Right lobe of liver (tissue), 6 donors: ENCODE data around the gene FUT2. TPM values are rescaled to one million over a fixed set of nuclear protein-coding genes. Genes with fewer than 3 reads are reported as not detected.

ENCODE experiments used
- ATAC-seq, 4 donors: fragments of 200-7000 bp; cut with Tn5 transposase; one replicate each; pipeline ENCODE4 v1.9.1; 2020; ENCODE audit warnings: mild to moderate bottlenecking in 4 of 4, moderate library complexity in 4 of 4
- DNase-seq, 3 donors: peaks; one replicate each; pipeline ENCODE4 v3.0.0-alpha.2; 2020
- H3K27ac ChIP-seq, 3 donors: fragments of 200-600 bp; one replicate each; pipeline ENCODE4 v1.8.0; 2022
- H3K27me3 ChIP-seq, 2 donors: fragments of 200-600 bp; one replicate each; pipeline ENCODE4 v1.8.0; 2022
- H3K36me3 ChIP-seq, 4 donors: fragments of 200-600 bp; sonication (generic) in 1 of 4; one replicate each; pipeline versions ENCODE4 v1.5.1 to v1.8.0; 2017 to 2022; ENCODE audit warnings: control low read depth in 1 of 4
- H3K4me1 ChIP-seq, 4 donors: fragments of 200-600 bp; sonication (generic) in 1 of 4; one replicate each; pipeline versions ENCODE4 v1.5.1 to v1.8.0; 2017 to 2022; ENCODE audit warnings: control low read depth in 1 of 4
- H3K4me3 ChIP-seq, 3 donors: fragments of 200-600 bp; one replicate each; pipeline ENCODE4 v1.8.0; 2022
- H3K9me3 ChIP-seq, 4 donors: fragments of 200-600 bp; sonication (generic) in 1 of 4; one replicate each; pipeline versions ENCODE4 v1.5.1 to v1.8.0; 2017 to 2022; ENCODE audit warnings: control low read depth in 1 of 4
- POLR2A ChIP-seq: fragments of 450-650 bp; IDR thresholded peaks from one replicate; pipeline ENCODE4 v1.6.1; 2017; ENCODE audit warnings: antibody characterized with exemption, mild to moderate bottlenecking
- whole genome bisulfite sequencing: methylation state at CpG from one replicate; pipeline ENCODE4 v1.1.6; 2018; ENCODE audit warnings: low coverage, low lambda C conversion rate; ENCODE audit not compliant: insufficient coverage; ENCODE audit errors: missing lambda C conversion rate; 5-methylcytosine and 5-hydroxymethylcytosine counted together
- intact Hi-C, 2 donors: fragments of 100-400 bp; cut with DNase I; formaldehyde crosslinking; loops; one replicate each; pipeline versions ENCODE4 v1.11.2 to v1.14.1; 2022
- total RNA-seq, 6 experiments: library from RNA; depleted of rRNA in 2 of 6; stranded (reverse); fragments of >200 nt in 2 of 6; fragmentation: NEBNext Ultra II Directional in 3 of 6; extraction: Animal tissue kit (Norgen Biotek cat#: 25700) in 3 of 6; gene quantifications; one replicate each; pipeline versions ENCODE4 v1.1.0 to v1.2.4, GENCODE V29; 2016 to 2023
- TF ChIP-seq, protein P1 (sequence below), 4 donors: fragments of 200-600 bp in 3 of 4; fragments of 450-650 bp in 1 of 4; IDR thresholded peaks; one replicate each; pipeline versions ENCODE4 v1.5.1 to v1.8.0; 2016 to 2022; ENCODE audit warnings: antibody characterized with exemption in 4 of 4, mild to moderate bottlenecking in 2 of 4
- donor health status: DM: no; HTN: yes; CAD: no.
- donor health status: DM: no; HTN: no; CAD: no.
- donor health status: DM: no; HTN: no; CAD: no.
- donor health status: DM: no; HTN: yes; CAD: no.
- donor health status: DM: no; HTN: yes; CAD: no.

Gene FUT2
- total RNA-seq, 6 experiments from 2014 or later: 2.6 TPM; not detected in 5

DNA sequence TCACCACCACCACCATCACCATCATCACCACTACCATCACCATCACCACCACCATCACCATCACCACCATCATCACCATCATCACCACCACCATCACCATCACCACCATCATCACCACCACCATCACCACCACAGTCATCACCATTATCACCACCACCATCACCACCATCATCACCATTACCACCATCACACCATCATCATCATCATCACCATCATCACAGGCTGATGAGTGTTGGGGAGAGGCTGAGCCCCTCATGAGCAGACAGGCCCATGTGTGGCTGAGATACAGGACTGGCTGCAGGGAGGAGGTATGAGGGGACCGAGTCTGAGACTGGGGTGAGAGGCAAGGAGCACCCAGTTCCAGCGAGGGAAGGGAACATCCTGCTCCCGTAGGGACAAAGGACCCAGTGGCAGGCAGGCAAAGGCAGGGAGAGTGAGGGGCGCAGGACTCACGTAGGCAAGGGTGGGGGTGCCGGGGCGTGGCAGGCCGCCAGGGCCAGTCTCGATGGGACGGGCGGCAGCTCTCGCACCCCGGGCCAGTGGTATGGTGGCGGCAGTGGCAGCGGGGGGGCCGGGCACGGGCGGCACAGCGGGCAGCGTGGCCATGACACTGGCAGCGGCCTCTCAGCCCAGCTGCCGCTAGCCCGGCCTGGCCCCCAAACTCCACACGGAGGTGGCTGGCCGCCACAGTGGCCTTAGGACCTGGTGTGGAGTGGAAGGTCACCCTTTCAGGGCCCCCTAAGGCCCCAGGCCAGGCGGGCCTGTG, 25.7 kb upstream of the FUT2 start:
- DNase-seq (no peak), ATAC-seq (no peak)
- intact Hi-C loops: loop anchor here in 1 of 2 donors (10.0 kb wide), 3 partner anchors 65 to 165 kb away; partner anchors contain the start of gene HSD17B14
- no peak for TF ChIP-seq POLR2A
- TF ChIP-seq, protein P1, sequence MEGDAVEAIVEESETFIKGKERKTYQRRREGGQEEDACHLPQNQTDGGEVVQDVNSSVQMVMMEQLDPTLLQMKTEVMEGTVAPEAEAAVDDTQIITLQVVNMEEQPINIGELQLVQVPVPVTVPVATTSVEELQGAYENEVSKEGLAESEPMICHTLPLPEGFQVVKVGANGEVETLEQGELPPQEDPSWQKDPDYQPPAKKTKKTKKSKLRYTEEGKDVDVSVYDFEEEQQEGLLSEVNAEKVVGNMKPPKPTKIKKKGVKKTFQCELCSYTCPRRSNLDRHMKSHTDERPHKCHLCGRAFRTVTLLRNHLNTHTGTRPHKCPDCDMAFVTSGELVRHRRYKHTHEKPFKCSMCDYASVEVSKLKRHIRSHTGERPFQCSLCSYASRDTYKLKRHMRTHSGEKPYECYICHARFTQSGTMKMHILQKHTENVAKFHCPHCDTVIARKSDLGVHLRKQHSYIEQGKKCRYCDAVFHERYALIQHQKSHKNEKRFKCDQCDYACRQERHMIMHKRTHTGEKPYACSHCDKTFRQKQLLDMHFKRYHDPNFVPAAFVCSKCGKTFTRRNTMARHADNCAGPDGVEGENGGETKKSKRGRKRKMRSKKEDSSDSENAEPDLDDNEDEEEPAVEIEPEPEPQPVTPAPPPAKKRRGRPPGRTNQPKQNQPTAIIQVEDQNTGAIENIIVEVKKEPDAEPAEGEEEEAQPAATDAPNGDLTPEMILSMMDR (IDR thresholded peaks at IDR 0.05): no peak
- 92% methylated on average over 2 of the region's 26 CpGs for WGBS
- H3K36me3 ChIP-seq: no peaks in the 10 kb centered on the region
- H3K4me3 ChIP-seq: no peak overlapping the region
- H3K4me1 ChIP-seq: peaks cover 0 to 3% (median under 1%) of the 10 kb centered on the region in 4 donors
- H3K27me3 ChIP-seq: no peaks in the 10 kb centered on the region
- no peak overlapping the region for H3K27ac ChIP-seq
- H3K9me3 ChIP-seq: no peaks in the 10 kb centered on the region

DNA sequence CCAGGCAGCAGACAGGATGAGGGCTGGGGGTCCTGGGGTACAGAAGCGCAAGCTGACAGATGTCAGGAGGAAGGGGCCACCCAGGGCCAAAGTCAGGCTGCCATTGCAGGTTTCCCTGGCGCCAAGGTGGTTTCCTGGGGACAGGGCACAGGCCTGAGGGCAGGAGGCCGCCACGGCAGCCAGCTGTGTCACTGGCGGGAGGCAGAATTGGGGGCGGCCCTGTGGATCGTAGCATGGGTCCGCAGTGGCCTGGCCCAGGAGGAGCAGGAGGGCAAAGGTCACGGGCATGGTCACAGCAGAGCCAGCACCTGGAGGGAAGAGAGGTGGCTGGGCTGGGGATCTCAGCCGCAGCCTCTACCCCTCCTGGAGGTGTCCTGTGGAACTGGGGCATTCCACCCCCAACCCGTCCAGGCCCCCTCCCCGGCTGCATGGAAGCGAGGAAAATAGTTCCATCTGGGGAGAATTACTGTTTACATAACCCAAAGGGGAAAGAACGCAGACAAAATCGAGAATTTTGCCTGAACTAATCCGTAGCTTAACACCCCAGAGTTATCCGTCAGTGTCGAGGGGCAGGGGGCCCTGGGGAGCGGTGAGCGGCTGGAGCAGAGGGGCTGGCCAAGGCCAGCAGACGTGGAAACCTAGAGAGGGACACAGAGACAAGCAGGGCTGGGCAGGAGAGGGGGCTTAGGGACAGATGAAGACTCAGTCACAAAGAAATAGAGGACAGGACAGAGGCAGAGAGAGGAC, 24.9 kb upstream of the FUT2 start:
- no peak overlapping the region for H3K4me3 ChIP-seq
- TF ChIP-seq, protein P1 (IDR thresholded peaks at IDR 0.05): no peak
- no peak for TF ChIP-seq POLR2A
- peaks cover 0 to 6% (median 3%) of the 10 kb centered on the region in 4 donors for H3K4me1 ChIP-seq
- 67% methylated on average over 11 of the region's 21 CpGs for WGBS
- H3K27ac ChIP-seq: no peak overlapping the region
- H3K36me3 ChIP-seq: no peaks in the 10 kb centered on the region
- H3K9me3 ChIP-seq: no peaks in the 10 kb centered on the region
- no peak for ATAC-seq
- no peak for DNase-seq
- no peaks in the 10 kb centered on the region for H3K27me3 ChIP-seq
- intact Hi-C loops: loop anchor here in 1 of 2 donors (10.0 kb wide), 3 partner anchors 64 to 164 kb away; partner anchors contain the start of gene HSD17B14

DNA sequence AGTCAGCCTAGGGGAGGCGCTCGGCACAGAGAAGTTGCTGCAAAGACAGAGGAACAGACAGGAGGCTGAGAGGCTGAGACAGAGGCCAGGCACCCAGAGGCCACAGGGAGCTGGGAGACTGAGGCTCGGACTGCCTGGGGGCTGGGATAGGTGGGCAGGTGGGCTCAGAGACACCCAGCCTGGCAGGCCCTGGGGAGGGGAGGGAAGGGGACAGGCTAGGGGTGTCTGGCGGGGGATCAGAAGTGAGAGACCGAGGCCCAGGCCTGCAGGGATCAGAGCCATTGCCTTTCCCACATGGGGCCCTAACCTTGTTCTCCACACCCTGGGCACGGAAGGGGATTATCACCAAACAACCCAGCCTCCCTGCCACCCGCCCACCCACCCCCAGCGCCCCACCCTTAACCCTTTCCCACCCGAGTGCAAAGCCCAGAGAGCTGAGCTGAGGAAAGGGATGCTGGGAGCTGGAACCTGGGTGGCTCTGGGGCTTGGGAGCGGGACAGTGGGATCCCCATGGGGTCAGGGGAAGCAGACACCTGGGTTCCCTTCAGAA, 24.2 kb upstream of the FUT2 start:
- H3K27me3 ChIP-seq: no peaks in the 10 kb centered on the region
- no peaks in the 10 kb centered on the region for H3K9me3 ChIP-seq
- TF ChIP-seq, protein P1 (IDR thresholded peaks at IDR 0.05): no peak
- no peak for TF ChIP-seq POLR2A
- intact Hi-C loops: loop anchor here in 1 of 2 donors (10.0 kb wide), 3 partner anchors 63 to 163 kb away; partner anchors contain the start of gene HSD17B14
- ATAC-seq (no peak), DNase-seq (no peak)
- H3K27ac ChIP-seq: no peak overlapping the region
- H3K4me1 ChIP-seq: peaks cover 0 to 6% (median 3%) of the 10 kb centered on the region in 4 donors
- no peaks in the 10 kb centered on the region for H3K36me3 ChIP-seq
- 50% methylated on average over 1 of the region's 10 CpGs for WGBS
- no peak overlapping the region for H3K4me3 ChIP-seq

DNA sequence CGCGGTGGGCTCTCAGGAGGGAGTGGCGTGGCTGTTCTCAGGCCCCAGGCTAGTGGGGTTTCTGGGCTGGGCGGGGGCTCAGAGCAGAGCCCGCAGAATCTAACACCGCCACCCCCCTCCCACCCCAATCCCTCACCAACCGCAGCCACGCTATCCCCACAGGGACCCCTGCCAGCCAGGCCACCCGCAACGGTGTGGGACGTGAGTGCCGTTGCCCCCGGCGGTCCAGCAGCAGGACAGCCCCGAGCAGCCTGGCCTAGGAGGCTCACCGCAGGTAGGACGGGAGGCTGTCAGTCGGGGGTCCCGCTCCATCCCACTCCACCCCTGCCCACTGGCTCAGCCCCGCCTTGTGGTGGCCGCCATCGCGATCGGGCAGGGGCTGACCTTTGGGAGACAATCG, 22.8 kb upstream of the FUT2 start, which contains the start of gene NTN5:
TSS of gene NTN5 (minus strand) at position 24 of the 400 bp plus-strand sequence. CDS start 2,031 bp downstream, outside the sequence.
- no peak within 1 kb of the TSS for H3K27ac ChIP-seq
- TF ChIP-seq, protein P1 (IDR thresholded peaks at IDR 0.05): no peak
- no peak for TF ChIP-seq POLR2A
- no peak for ATAC-seq
- H3K27me3 ChIP-seq: no peaks in the 10 kb centered on the region
- intact Hi-C loops: loop anchor here in 1 of 2 donors (10.0 kb wide), 3 partner anchors 62 to 162 kb away; partner anchors contain the start of gene HSD17B14
- H3K9me3 ChIP-seq: no peaks in the 10 kb centered on the region
- H3K4me1 ChIP-seq: peaks cover 0 to 6% (median 3%) of the 10 kb centered on the region in 4 donors
- no CpG with 5 or more reads among the region's 25 CpGs for WGBS
- no peak within 1 kb of the TSS for H3K4me3 ChIP-seq
- DNase-seq: peak in 1 of 3 donors; percentile 56
- no peaks in the 10 kb centered on the region for H3K36me3 ChIP-seq
